Epithelial cell of esophagus (primary cell): ENCODE data around the gene OR2S2.
"Not testable (repeated sequence)": the region's sequence is repeated elsewhere in the genome, so short reads cannot be mapped to it uniquely, and the experiment has no call there.

Experiments used
- DNase-seq: peaks from one replicate; pipeline ENCODE4 v3.0.0; 2010; ENCODE audit warnings: low read depth
- H3K4me3 ChIP-seq: 2 replicates; pipeline ENCODE4 v1.5.1; 2011; ENCODE audit warnings: mild to moderate bottlenecking, low read length, control low read depth
- CTCF ChIP-seq: IDR thresholded peaks from 2 replicates; pipeline ENCODE4 v1.5.1; 2011; ENCODE audit warnings: low read depth, mild to moderate bottlenecking, low read length, control low read depth, inconsistent platforms; ENCODE audit not compliant: insufficient read depth; ENCODE audit errors: missing control alignments

OR2S2 gene

GRCh38 chr9:35940458-35941407, 17.2 kb downstream of the OR2S2 start:
- H3K4me3 ChIP-seq = no peak overlapping the region
- DNase-seq = no peak
- no peak for TF ChIP-seq CTCF

DNA sequence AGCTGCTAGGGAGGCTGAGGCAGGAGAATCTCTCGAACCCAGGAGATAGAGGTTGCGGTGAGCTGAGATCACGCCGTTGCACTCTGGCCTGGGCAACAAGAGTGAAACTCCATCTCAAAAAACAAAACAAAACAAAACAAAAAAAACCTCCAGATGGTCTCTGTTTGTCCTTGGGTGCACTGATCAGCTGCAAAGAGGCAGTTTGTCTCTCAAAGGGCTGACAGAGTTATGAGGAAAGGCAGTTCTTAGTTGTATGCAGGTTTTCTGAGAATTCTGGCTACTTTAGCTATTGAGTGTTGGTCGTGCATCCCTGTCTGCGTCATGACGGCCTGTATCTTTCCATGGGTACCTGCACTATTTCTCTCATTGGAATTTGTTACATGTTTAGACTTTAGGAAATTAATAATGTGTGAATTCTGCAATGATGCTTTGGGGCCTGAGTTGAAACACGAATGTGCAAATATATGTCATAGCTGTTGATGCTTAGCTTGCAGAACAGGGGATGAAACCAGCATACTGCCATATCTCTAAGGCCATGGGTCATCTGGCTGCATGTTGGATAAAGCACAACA, 18.2 kb downstream of the OR2S2 start:
- H3K4me3 ChIP-seq = no peak overlapping the region
- no peak for DNase-seq
- no peak for TF ChIP-seq CTCF

GRCh38 chr9:35938474-35939356, 19.2 kb downstream of the OR2S2 start:
- DNase-seq = no peak
- H3K4me3 ChIP-seq = no peak overlapping the region
- no peak for TF ChIP-seq CTCF

GRCh38 chr9:35937227-35937626, 20.7 kb downstream of the OR2S2 start:
- DNase-seq = no peak
- no peak for TF ChIP-seq CTCF

GRCh38 chr9:35935755-35936509, 22.0 kb downstream of the OR2S2 start:
- no peak for DNase-seq
- no peak overlapping the region for H3K4me3 ChIP-seq
- no peak for TF ChIP-seq CTCF

More at GRCh38 chr9:35937227-35937626, 20.7 kb downstream of the OR2S2 start:
- no peak overlapping the region for H3K4me3 ChIP-seq

DNA sequence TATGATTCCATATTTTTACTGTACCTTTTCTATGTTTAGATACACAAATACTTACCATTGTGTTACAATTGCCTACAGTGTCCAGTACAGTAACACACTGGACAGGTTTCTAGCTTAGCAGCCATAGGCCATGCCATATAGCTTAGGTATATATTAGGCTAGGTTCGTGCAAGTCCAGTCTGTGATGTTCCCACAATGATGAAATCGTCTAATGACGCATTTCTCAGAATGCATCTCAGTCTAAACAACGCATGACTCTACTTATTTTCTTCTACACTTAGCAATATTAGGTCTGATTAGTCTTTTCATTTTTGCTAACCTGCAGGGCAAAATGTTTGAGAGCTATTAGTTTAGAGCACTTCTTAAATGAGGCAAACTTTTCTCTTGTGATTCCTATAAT, 22.7 kb downstream of the OR2S2 start:
- DNase-seq = peak; percentile 70
- no peak overlapping the region for H3K4me3 ChIP-seq
- no peak for TF ChIP-seq CTCF

GRCh38 chr9:35934069-35934468, 23.9 kb downstream of the OR2S2 start:
- not testable (repeated sequence) for H3K4me3 ChIP-seq

More at GRCh38 chr9:35934069-35934468, 23.9 kb downstream of the OR2S2 start:
- DNase-seq = not testable (repeated sequence)
